ENCODE measurements around the gene EIF4H.
"Not testable (repeated sequence)": the region's sequence is repeated elsewhere in the genome, so short reads cannot be mapped to it uniquely, and the experiment has no call there.

The EIF4H gene

DNA sequence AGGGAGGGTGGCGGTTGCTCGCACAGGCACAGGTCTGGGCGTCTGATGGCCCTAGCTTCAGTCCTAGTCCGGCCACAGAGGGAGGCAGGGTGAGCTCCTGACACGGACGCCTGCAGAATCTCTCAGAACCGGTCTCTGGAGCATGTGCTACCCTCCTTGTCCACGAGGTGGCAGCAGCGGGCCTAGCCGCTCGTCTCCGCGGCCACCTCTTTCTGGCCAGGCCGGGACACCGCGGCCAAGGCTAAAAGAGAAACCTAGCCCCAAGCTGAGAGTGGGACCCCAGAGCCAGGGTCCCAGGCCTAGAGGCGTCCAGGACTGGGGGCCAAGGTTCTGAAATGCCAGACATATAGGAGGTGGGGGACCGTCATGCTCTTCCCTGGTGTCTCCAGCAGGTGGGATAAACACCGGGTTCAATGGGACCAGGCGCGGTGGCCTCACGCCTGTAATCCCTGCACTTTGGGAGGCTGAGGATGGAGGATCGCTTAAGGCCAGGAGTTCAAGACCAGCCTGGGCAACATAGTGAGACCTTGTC, 32.5 kb downstream of the EIF4H start:
- Histone ChIP-seq H3K4me3 (ENCODE audit: low read depth, low read length, poor library complexity, severe bottlenecking) (no peak overlapping the region), H3K36me3 (ENCODE audit: insufficient read depth, low read length) (no peaks in the 10 kb centered on the region), H3K9me3 (ENCODE audit: low read length) (no peaks in the 10 kb centered on the region), H3K27ac (ENCODE audit: low read depth, low read length, poor library complexity, severe bottlenecking) (no peak overlapping the region), H3K9ac (ENCODE audit: low read length) (no peak overlapping the region), H2AFZ (ENCODE audit: low read length) (no peak overlapping the region), H3K4me1 (ENCODE audit: insufficient read depth, low read length, severe bottlenecking) (peaks cover 21% of the 10 kb centered on the region), H3K4me2 (ENCODE audit: low read length) (peak overlapping the region; percentile 42; the same call in 1 of the 2 replicates), H3K27me3 (ENCODE audit: insufficient read depth, low read length) (no peaks in the 10 kb centered on the region), H3F3A (ENCODE audit: insufficient read depth, low read length) (no peaks in the 10 kb centered on the region), H3K79me2 (ENCODE audit: insufficient read depth, low read length) (no peaks in the 10 kb centered on the region), H3K9me2 (ENCODE audit: low read depth, low read length) (no peaks in the 10 kb centered on the region), H4K20me1 (ENCODE audit: insufficient read depth, low read length) (no peaks in the 10 kb centered on the region)
- peak; percentile 99 for TF ChIP-seq CTCF (IDR thresholded peaks at IDR 0.05; ENCODE audit: low read length)
- TF ChIP-seq EZH2 (IDR thresholded peaks at IDR 0.05; ENCODE audit: borderline replicate concordance, low read length) = no peak

- H3K36me3 ChIP-seq (ENCODE audit: insufficient read depth, low read length) = no peaks in the 10 kb centered on the region
- no peak overlapping the region for H3K27ac ChIP-seq (ENCODE audit: low read depth, low read length, poor library complexity, severe bottlenecking)
- H3K4me1 ChIP-seq (ENCODE audit: insufficient read depth, low read length, severe bottlenecking) = peaks cover 21% of the 10 kb centered on the region
- no peaks in the 10 kb centered on the region for H3K9me3 ChIP-seq (ENCODE audit: low read length)
- H3K4me3 ChIP-seq (ENCODE audit: low read depth, low read length, poor library complexity, severe bottlenecking) = no peak overlapping the region
- H3K79me2 ChIP-seq (ENCODE audit: insufficient read depth, low read length) = no peaks in the 10 kb centered on the region
- no peak overlapping the region for H3K4me2 ChIP-seq (ENCODE audit: low read length)
- H3K9ac ChIP-seq (ENCODE audit: low read length) = no peak overlapping the region
- H4K20me1 ChIP-seq (ENCODE audit: insufficient read depth, low read length) = no peaks in the 10 kb centered on the region
- H3F3A ChIP-seq (ENCODE audit: insufficient read depth, low read length) = no peaks in the 10 kb centered on the region
- TF ChIP-seq EZH2 (IDR thresholded peaks at IDR 0.05; ENCODE audit: borderline replicate concordance, low read length) = no peak
- no peak for TF ChIP-seq CTCF (IDR thresholded peaks at IDR 0.05; ENCODE audit: low read length)
- H2AFZ ChIP-seq (ENCODE audit: low read length) = no peak overlapping the region
- no peaks in the 10 kb centered on the region for H3K27me3 ChIP-seq (ENCODE audit: insufficient read depth, low read length)
- no peaks in the 10 kb centered on the region for H3K9me2 ChIP-seq (ENCODE audit: low read depth, low read length)
Observed at GRCh38 chr7:74207586-74207985, 33.4 kb downstream of the EIF4H start.

DNA sequence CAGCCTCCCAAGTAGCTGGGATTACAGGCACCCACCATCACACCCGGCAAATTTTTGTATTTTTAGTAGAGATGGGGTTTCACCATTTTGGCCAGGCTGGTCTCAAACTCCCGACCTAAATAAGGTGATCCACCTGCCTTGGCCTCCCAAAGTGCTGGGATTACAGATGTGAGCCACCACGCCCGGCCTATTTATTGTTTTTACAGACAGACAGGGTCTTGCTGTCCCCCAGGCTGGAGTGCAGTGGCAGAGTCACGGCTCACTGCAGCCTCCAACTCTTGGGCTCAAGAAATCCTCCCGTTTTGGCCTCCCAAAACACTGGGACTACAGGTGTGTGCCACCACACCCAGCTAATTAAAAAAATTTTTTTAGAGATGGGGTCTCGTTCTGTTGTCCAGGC, 34.1 kb downstream of the EIF4H start:
- H3K9ac ChIP-seq (ENCODE audit: low read length); H2AFZ ChIP-seq (ENCODE audit: low read length); H4K20me1 ChIP-seq (ENCODE audit: insufficient read depth, low read length); H3K9me3 ChIP-seq (ENCODE audit: low read length); H3K9me2 ChIP-seq (ENCODE audit: low read depth, low read length); H3K27me3 ChIP-seq (ENCODE audit: insufficient read depth, low read length); H3K4me3 ChIP-seq (ENCODE audit: low read depth, low read length, poor library complexity, severe bottlenecking); H3K4me2 ChIP-seq (ENCODE audit: low read length); H3F3A ChIP-seq (ENCODE audit: insufficient read depth, low read length); H3K36me3 ChIP-seq (ENCODE audit: insufficient read depth, low read length); H3K79me2 ChIP-seq (ENCODE audit: insufficient read depth, low read length); H3K27ac ChIP-seq (ENCODE audit: low read depth, low read length, poor library complexity, severe bottlenecking): not testable (repeated sequence)
- peaks cover 21% of the 10 kb centered on the region for H3K4me1 ChIP-seq (ENCODE audit: insufficient read depth, low read length, severe bottlenecking)

DNA sequence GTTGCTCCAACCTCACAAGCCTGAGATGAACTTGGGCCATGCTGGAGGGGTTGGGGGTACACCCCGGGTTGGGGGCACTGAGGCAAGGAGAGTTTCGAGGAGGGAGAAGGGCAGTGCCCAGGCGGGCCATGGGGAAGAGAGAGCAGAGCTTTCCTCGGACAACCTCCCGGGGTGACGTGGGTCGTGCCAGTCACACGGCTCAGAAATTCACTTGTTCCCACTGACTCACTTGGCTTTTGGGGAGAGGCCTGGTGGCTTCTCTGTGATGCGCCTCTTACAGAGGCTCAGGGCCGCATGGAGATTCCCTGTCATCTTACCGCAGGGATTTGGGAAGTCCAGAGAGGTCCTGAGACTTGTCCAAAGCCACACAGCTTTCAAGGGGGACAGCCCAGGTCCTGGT, 38.5 kb downstream of the EIF4H start:
- no peaks in the 10 kb centered on the region for H3K36me3 ChIP-seq (ENCODE audit: insufficient read depth, low read length)
- H3K4me2 ChIP-seq (ENCODE audit: low read length) = no peak overlapping the region; the same call in 1 of the 2 replicates
- H3K27ac ChIP-seq (ENCODE audit: low read depth, low read length, poor library complexity, severe bottlenecking) = no peak overlapping the region
- no peak overlapping the region for H2AFZ ChIP-seq (ENCODE audit: low read length)
- no peaks in the 10 kb centered on the region for H3K79me2 ChIP-seq (ENCODE audit: insufficient read depth, low read length)
- peaks cover 50% of the 10 kb centered on the region for H3K4me1 ChIP-seq (ENCODE audit: insufficient read depth, low read length, severe bottlenecking)
- H3K9me2 ChIP-seq (ENCODE audit: low read depth, low read length) = no peaks in the 10 kb centered on the region
- H3K9me3 ChIP-seq (ENCODE audit: low read length) = no peaks in the 10 kb centered on the region
- no peak overlapping the region for H3K9ac ChIP-seq (ENCODE audit: low read length)
- H3K4me3 ChIP-seq (ENCODE audit: low read depth, low read length, poor library complexity, severe bottlenecking) = no peak overlapping the region
- no peaks in the 10 kb centered on the region for H4K20me1 ChIP-seq (ENCODE audit: insufficient read depth, low read length)
- H3F3A ChIP-seq (ENCODE audit: insufficient read depth, low read length) = no peaks in the 10 kb centered on the region
- TF ChIP-seq CTCF (IDR thresholded peaks at IDR 0.05; ENCODE audit: low read length) = no peak
- TF ChIP-seq EZH2 (IDR thresholded peaks at IDR 0.05; ENCODE audit: borderline replicate concordance, low read length) = no peak
- H3K27me3 ChIP-seq (ENCODE audit: insufficient read depth, low read length) = no peaks in the 10 kb centered on the region

Measured in OCI-LY1 (cell line).